GM12878 (cell line): ENCODE data around the gene RNF32. TPM values are rescaled to one million over a fixed set of nuclear protein-coding genes. Genes with fewer than 3 reads are reported as not detected.

Experiments used
- ATAC-seq: fragments of 200-7000 bp; cut with Tn5 transposase; 3 replicates; pipeline ENCODE4 v1.9.1; 2020; ENCODE audit warnings: mild to moderate bottlenecking, moderate library complexity
- BruUV-seq: library from RNA; stranded (reverse); fragments of 400-500 nt; replicated peaks from 2 replicates; lab custom pipeline; 2021; lab: Mats Ljungman, UMichigan
- CTCF ChIA-PET: fragments of 300-600 bp; sonication (Branson Sonifier 250); formaldehyde crosslinking; extraction: SDS; loops from one replicate; lab custom pipeline; 2021; ENCODE audit warnings: inconsistent platforms; lab: Yijun Ruan, JAX
- POLR2A ChIA-PET: fragments of 350-600 bp; formaldehyde crosslinking; extraction: SDS; loops from one replicate; lab custom pipeline; 2021; ENCODE audit warnings: inconsistent platforms; lab: Charles Lee
- RAD21 ChIA-PET: fragments of 300-600 bp; sonication (Branson Sonifier 250); formaldehyde crosslinking; loops from one replicate; lab custom pipeline; 2023; ENCODE audit warnings: antibody characterized with exemption; ENCODE audit not compliant: unreplicated experiment; lab: Charles Lee
- SMC1A ChIA-PET: fragments of 300-600 bp; sonication (Branson Sonifier 250); formaldehyde crosslinking; loops from one replicate; lab custom pipeline; 2023; ENCODE audit not compliant: unreplicated experiment, uncharacterized antibody; lab: Charles Lee
- DNase-seq: peaks from one replicate; pipeline ENCODE4 v3.0.0-alpha.2; 2011; ENCODE audit warnings: low read depth, low spot score
- FAIRE-seq: peaks from 3 replicates; lab custom pipeline; 2011; peaks lifted over from hg19 to GRCh38; lab: Jason Lieb, UNC
- H2AFZ ChIP-seq: 2 replicates; pipeline ENCODE4 v1.6.0; 2011; ENCODE audit warnings: low read depth, low read length, control low read depth; ENCODE audit not compliant: control insufficient read depth
- H3K27ac ChIP-seq: 2 replicates; pipeline ENCODE4 v1.5.1; 2011; ENCODE audit warnings: control low read depth; ENCODE audit not compliant: control insufficient read depth, insufficient read depth
- H3K27me3 ChIP-seq, 2 experiments: replicated peaks in 1 of 2; 2 replicates each; pipeline versions ENCODE4 v1.6.0 to v1.6.1; 2011; ENCODE audit warnings: low read length in 1 of 2; ENCODE audit not compliant: control insufficient read depth in 2 of 2, insufficient read depth in 2 of 2
- H3K36me3 ChIP-seq, 2 experiments: 2 replicates each; pipeline ENCODE4 v1.5.1; 2011; ENCODE audit warnings: low read length in 1 of 2; ENCODE audit not compliant: control insufficient read depth in 2 of 2, insufficient read depth in 2 of 2
- H3K4me1 ChIP-seq: 2 replicates; pipeline ENCODE4 v1.6.1; 2011; ENCODE audit warnings: mild to moderate bottlenecking, low read length, moderate library complexity, mixed read lengths; ENCODE audit not compliant: control insufficient read depth, insufficient read depth
- H3K4me2 ChIP-seq: 2 replicates; pipeline ENCODE4 v1.6.0; 2011; ENCODE audit warnings: control low read depth; ENCODE audit not compliant: control insufficient read depth, insufficient read depth
- H3K4me3 ChIP-seq: fragments of 200-600 bp; sonication (generic); 2 replicates; pipeline ENCODE4 v1.5.1; 2016
- H3K79me2 ChIP-seq: 2 replicates; pipeline ENCODE4 v1.6.0; 2011; ENCODE audit warnings: low read length; ENCODE audit not compliant: control insufficient read depth, insufficient read depth
- H3K9ac ChIP-seq: 2 replicates; pipeline ENCODE4 v1.8.0; 2011; ENCODE audit warnings: low read length, control low read depth, mixed read lengths; ENCODE audit not compliant: control insufficient read depth, insufficient read depth
- H3K9me3 ChIP-seq: replicated peaks from 3 replicates; pipeline ENCODE4 v1.5.1; 2011; ENCODE audit warnings: mild to moderate bottlenecking, low read length; ENCODE audit not compliant: control insufficient read depth, insufficient read depth
- H4K20me1 ChIP-seq: 2 replicates; pipeline ENCODE4 v1.6.0; 2011; ENCODE audit not compliant: control insufficient read depth, insufficient read depth
- CBFB ChIP-seq: IDR thresholded peaks from 2 replicates; pipeline ENCODE4 v1.6.1; 2016; ENCODE audit warnings: antibody characterized with exemption, low read depth
- CHD2 ChIP-seq: IDR thresholded peaks from 2 replicates; pipeline ENCODE4 v1.6.1; 2011; ENCODE audit warnings: low read depth, low read length, improper control_type of control experiment, borderline replicate concordance
- IKZF2 ChIP-seq, 2 experiments: fragments of 450-650 bp; IDR thresholded peaks; 2 replicates each; pipeline ENCODE4 v1.6.1; 2017; ENCODE audit warnings: mild to moderate bottlenecking in 2 of 2, moderate library complexity in 2 of 2
- LARP7 ChIP-seq: fragments of 450-650 bp; IDR thresholded peaks from 2 replicates; pipeline ENCODE4 v1.6.1; 2017; ENCODE audit warnings: mild to moderate bottlenecking
- NFIC ChIP-seq: IDR thresholded peaks from 2 replicates; pipeline ENCODE4 v1.6.1; 2012; ENCODE audit warnings: low read depth, mild to moderate bottlenecking, inconsistent platforms, low read length, moderate library complexity
- NFYA ChIP-seq: IDR thresholded peaks from 2 replicates; pipeline ENCODE4 v1.6.1; 2011; ENCODE audit warnings: low read depth, mild to moderate bottlenecking, low read length, improper control_type of control experiment, borderline replicate concordance
- NR2C1 ChIP-seq: fragments of 450-650 bp; IDR thresholded peaks from 2 replicates; pipeline ENCODE4 v1.6.1; 2017; ENCODE audit warnings: antibody characterized with exemption, mild to moderate bottlenecking, moderate library complexity
- NRF1 ChIP-seq: conservative IDR thresholded peaks from 2 replicates; pipeline ENCODE4 v1.6.1; 2011; ENCODE audit warnings: mild to moderate bottlenecking, low read depth, low read length, improper control_type of control experiment
- SMC3 ChIP-seq: IDR thresholded peaks from 2 replicates; pipeline ENCODE4 v1.6.1; 2011; ENCODE audit warnings: low read length, improper control_type of control experiment, borderline replicate concordance
- TARDBP ChIP-seq: IDR thresholded peaks from 2 replicates; pipeline ENCODE4 v1.6.1; 2016; ENCODE audit warnings: borderline replicate concordance
- TCF12 ChIP-seq: IDR thresholded peaks from 2 replicates; pipeline ENCODE4 v1.6.1; 2011; ENCODE audit warnings: low read depth, mild to moderate bottlenecking, low read length
- ZBED1 ChIP-seq: IDR thresholded peaks from 2 replicates; pipeline ENCODE4 v1.6.1; 2016; ENCODE audit warnings: borderline replicate concordance
- ZNF217 ChIP-seq: fragments of 450-650 bp; IDR thresholded peaks from 2 replicates; pipeline ENCODE4 v1.6.1; 2017; ENCODE audit warnings: antibody characterized with exemption, mild to moderate bottlenecking
- ZZZ3 ChIP-seq: IDR thresholded peaks from 2 replicates; pipeline ENCODE4 v1.6.1; 2011; ENCODE audit warnings: low read depth; ENCODE audit not compliant: control insufficient read depth, insufficient read length
- WGBS: methylation state at CpG from one replicate; pipeline ENCODE4 v1.1.6; 2016; ENCODE audit warnings: low lambda C conversion rate; ENCODE audit not compliant: insufficient replicate concordance, insufficient coverage; ENCODE audit errors: missing lambda C conversion rate; 5-methylcytosine and 5-hydroxymethylcytosine counted together
- in situ Hi-C: fragments of 300-500 bp; cut with MboI; formaldehyde crosslinking; loops from 9 replicates; pipeline ENCODE4 v1.14.3; 2018; ENCODE audit warnings: mixed read lengths
- intact Hi-C: fragments of 100-400 bp; cut with micrococcal nuclease; formaldehyde crosslinking; loops from one replicate; pipeline ENCODE4 v1.14.2; 2022; ENCODE audit not compliant: unreplicated experiment
- polyA plus RNA-seq, 11 experiments: library from polyadenylated mRNA; depleted of rRNA in 4 of 11; unstranded in 6 of 11; stranded (reverse) in 5 of 11; fragments of >200 nt; fragmentation: Nextera tagmentation in 4 of 11; fragmentation: Illumina TruSeq in 1 of 11; extraction: Ambion mirVana in 4 of 11; extraction: Trizol in 1 of 11; gene quantifications; 1 replicate in 1 of 11; 2 replicates in 10 of 11; pipeline versions ENCODE4 v1.2.1 to v1.2.3, GENCODE V29; 2011 to 2016; ENCODE audit warnings: inconsistent platforms in 2 of 11, missing spikeins in 2 of 11, low read depth in 1 of 11
- total RNA-seq, 4 experiments: library from RNA; depleted of rRNA in 3 of 4; stranded (reverse); fragments of >200 nt in 3 of 4; fragmentation: Illumina TruSeq in 1 of 4; extraction: Trizol in 1 of 4; gene quantifications; 2 replicates each; pipeline versions ENCODE4 v1.2.1 to v1.2.3, GENCODE V29; 2013 to 2021
- TF ChIP-seq, protein P1 (sequence below): fragments of 450-650 bp; IDR thresholded peaks from 2 replicates; pipeline ENCODE4 v1.6.1; 2016; ENCODE audit warnings: mild to moderate bottlenecking, moderate library complexity, borderline replicate concordance
- TF ChIP-seq, protein P2 (sequence below): IDR thresholded peaks from 2 replicates; pipeline ENCODE4 v1.6.1; 2012; ENCODE audit warnings: low read depth, low read length, improper control_type of control experiment
- TF ChIP-seq, protein P3 (sequence below): fragments of 450-650 bp; IDR thresholded peaks from 2 replicates; pipeline ENCODE4 v1.6.1; 2017; ENCODE audit warnings: mild to moderate bottlenecking, low read depth, inconsistent platforms; ENCODE audit not compliant: poor library complexity, severe bottlenecking

RNF32 gene
- total and polyA plus RNA-seq, 10 of the 15 experiments (the other 5 are each of a cell fraction or from before 2014, with no cell fraction given), result 2.5 to 7.2 (median 3.7) TPM

DNA sequence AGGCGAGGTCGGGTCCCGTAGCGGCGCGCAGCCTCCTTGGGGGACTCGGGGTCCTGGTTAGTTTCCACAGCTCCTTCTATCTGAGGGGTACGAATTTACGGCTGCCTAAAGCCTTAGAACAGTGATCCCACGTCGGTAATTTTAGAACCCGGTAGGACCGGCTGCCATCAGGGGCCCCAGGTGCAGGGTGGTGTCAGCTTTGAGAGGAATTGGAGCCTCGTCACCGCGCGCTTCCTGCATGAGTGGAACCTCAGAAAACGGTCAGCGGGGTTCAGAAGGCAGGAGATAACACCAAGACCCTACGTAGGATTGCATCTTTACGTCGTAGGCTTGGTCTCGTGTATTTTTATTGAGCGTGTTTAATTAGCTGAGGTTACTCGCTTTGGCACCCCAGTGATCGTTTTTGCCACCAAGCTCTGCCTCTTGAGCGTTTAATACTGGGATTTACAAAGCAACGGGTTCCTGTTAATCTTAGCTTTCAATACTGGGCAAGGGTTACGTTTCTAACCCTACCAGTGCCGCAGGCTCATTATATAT, 443 bp downstream of the RNF32 start:
- WGBS, result 5% methylated on average over 30 of the region's 30 CpGs
- Histone ChIP-seq H3K4me1 (peaks cover 7% of the 10 kb centered on the region), H3K9me3 (no peaks in the 10 kb centered on the region), H3K79me2 (peaks cover 17% of the 10 kb centered on the region), H4K20me1 (no peaks in the 10 kb centered on the region), H3K27ac (peak overlapping the region; percentile 91), H3K36me3 (no peaks in the 10 kb centered on the region), H2AFZ (peak overlapping the region; percentile 96), H3K9ac (peak overlapping the region; percentile 94), H3K4me3 (peak overlapping the region; percentile 78), H3K4me2 (peak overlapping the region; percentile 91), H3K27me3 (no peaks in the 10 kb centered on the region)
- ChIA-PET SMC1A (interaction anchor here (0.5 to 3.3 kb wide), 16 partner anchors 9 to 177 kb away, joined by 3 to 19 read pairs (median 4); no protein-coding TSS in a partner anchor), CTCF (interaction anchor here (0.7 to 1.9 kb wide), 10 partner anchors 14 to 880 kb away, joined by 3 to 9 read pairs (median 4); no protein-coding TSS in a partner anchor), POLR2A (interaction anchor here (0.6 to 1.6 kb wide), 10 partner anchors 13 to 191 kb away, joined by 3 to 9 read pairs (median 4); no protein-coding TSS in a partner anchor), RAD21 (interaction anchor here (0.7 to 2.8 kb wide), 12 partner anchors 9 to 253 kb away, joined by 3 to 11 read pairs (median 4); no protein-coding TSS in a partner anchor)
- BruUV-seq, result TSS peak; percentile 92
- FAIRE-seq (peak; percentile 59), DNase-seq (no peak), ATAC-seq (peak; percentile 74)
- in situ Hi-C loops (no loop called here), intact Hi-C loops (loop anchor here (2.0 to 10.0 kb wide), 3 partner anchors 92 to 826 kb away; partner anchors contain the start of gene SHH)
- TF ChIP-seq CHD2, result no peak
- TF ChIP-seq NFIC, result no peak
- TF ChIP-seq NR2C1, result no peak
- TF ChIP-seq IKZF2 (IDR thresholded peaks at IDR 0.05), result peak in 1 of 2 experiments; percentile 5; a peak in 1 of 4 replicates
- TF ChIP-seq ZNF217, result no peak
- peak; percentile 23; the same call in 1 of the 2 replicates for TF ChIP-seq CBFB
- TF ChIP-seq NFYA, result no peak
- TF ChIP-seq, protein P1, sequence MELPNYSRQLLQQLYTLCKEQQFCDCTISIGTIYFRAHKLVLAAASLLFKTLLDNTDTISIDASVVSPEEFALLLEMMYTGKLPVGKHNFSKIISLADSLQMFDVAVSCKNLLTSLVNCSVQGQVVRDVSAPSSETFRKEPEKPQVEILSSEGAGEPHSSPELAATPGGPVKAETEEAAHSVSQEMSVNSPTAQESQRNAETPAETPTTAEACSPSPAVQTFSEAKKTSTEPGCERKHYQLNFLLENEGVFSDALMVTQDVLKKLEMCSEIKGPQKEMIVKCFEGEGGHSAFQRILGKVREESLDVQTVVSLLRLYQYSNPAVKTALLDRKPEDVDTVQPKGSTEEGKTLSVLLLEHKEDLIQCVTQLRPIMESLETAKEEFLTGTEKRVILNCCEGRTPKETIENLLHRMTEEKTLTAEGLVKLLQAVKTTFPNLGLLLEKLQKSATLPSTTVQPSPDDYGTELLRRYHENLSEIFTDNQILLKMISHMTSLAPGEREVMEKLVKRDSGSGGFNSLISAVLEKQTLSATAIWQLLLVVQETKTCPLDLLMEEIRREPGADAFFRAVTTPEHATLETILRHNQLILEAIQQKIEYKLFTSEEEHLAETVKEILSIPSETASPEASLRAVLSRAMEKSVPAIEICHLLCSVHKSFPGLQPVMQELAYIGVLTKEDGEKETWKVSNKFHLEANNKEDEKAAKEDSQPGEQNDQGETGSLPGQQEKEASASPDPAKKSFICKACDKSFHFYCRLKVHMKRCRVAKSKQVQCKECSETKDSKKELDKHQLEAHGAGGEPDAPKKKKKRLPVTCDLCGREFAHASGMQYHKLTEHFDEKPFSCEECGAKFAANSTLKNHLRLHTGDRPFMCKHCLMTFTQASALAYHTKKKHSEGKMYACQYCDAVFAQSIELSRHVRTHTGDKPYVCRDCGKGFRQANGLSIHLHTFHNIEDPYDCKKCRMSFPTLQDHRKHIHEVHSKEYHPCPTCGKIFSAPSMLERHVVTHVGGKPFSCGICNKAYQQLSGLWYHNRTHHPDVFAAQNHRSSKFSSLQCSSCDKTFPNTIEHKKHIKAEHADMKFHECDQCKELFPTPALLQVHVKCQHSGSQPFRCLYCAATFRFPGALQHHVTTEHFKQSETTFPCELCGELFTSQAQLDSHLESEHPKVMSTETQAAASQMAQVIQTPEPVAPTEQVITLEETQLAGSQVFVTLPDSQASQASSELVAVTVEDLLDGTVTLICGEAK, result 0 out of 2 replicates have a peak, but pooled peaks have one; percentile 5
- no peak for TF ChIP-seq TARDBP
- TF ChIP-seq, protein P2, sequence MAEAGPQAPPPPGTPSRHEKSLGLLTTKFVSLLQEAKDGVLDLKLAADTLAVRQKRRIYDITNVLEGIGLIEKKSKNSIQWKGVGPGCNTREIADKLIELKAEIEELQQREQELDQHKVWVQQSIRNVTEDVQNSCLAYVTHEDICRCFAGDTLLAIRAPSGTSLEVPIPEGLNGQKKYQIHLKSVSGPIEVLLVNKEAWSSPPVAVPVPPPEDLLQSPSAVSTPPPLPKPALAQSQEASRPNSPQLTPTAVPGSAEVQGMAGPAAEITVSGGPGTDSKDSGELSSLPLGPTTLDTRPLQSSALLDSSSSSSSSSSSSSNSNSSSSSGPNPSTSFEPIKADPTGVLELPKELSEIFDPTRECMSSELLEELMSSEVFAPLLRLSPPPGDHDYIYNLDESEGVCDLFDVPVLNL, result no peak
- no peak; the same call in 1 of the 2 replicates for TF ChIP-seq LARP7
- no peak for TF ChIP-seq ZBED1
- TF ChIP-seq SMC3, result no peak
- no peak for TF ChIP-seq ZZZ3
- TF ChIP-seq, protein P3, sequence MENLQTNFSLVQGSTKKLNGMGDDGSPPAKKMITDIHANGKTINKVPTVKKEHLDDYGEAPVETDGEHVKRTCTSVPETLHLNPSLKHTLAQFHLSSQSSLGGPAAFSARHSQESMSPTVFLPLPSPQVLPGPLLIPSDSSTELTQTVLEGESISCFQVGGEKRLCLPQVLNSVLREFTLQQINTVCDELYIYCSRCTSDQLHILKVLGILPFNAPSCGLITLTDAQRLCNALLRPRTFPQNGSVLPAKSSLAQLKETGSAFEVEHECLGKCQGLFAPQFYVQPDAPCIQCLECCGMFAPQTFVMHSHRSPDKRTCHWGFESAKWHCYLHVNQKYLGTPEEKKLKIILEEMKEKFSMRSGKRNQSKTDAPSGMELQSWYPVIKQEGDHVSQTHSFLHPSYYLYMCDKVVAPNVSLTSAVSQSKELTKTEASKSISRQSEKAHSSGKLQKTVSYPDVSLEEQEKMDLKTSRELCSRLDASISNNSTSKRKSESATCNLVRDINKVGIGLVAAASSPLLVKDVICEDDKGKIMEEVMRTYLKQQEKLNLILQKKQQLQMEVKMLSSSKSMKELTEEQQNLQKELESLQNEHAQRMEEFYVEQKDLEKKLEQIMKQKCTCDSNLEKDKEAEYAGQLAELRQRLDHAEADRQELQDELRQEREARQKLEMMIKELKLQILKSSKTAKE, result no peak
- no peak for TF ChIP-seq NRF1
- TF ChIP-seq TCF12, result 0 out of 2 replicates have a peak, but pooled peaks have one; percentile 15
